ENCODE measurements around the gene GCAT. TPM values are rescaled to one million over a fixed set of nuclear protein-coding genes. Genes with fewer than 3 reads are reported as not detected.
A peak's percentile ranks its signal among the peaks of the same experiment; 100 is the strongest.
"Not testable (repeated sequence)": the region's sequence is repeated elsewhere in the genome, so short reads cannot be mapped to it uniquely, and the experiment has no call there.

The GCAT gene
- total RNA-seq, 1 donor from 2014 or later = 13.4 TPM

- DNase-seq (ENCODE audit: low spot score) = no peak
Measured at GRCh38 chr22:37782340-37783168, 25.2 kb upstream of the GCAT start.

- peak; percentile 68 for DNase-seq (ENCODE audit: low spot score)
Measured at GRCh38 chr22:37784829-37785495, 22.8 kb upstream of the GCAT start.

- DNase-seq (ENCODE audit: low spot score) = no peak
Measured at GRCh38 chr22:37790234-37790633, 17.5 kb upstream of the GCAT start.

GRCh38 chr22:37792494-37792893 is 15.2 kb upstream of the GCAT start:
- no peak for DNase-seq (ENCODE audit: low spot score)

GRCh38 chr22:37794376-37794775 is 13.4 kb upstream of the GCAT start:
- DNase-seq (ENCODE audit: low spot score) = no peak

- no peak for DNase-seq (ENCODE audit: low spot score)
Measured at GRCh38 chr22:37796079-37796478, 11.7 kb upstream of the GCAT start.

- DNase-seq (ENCODE audit: low spot score) = not testable (repeated sequence)
Measured at GRCh38 chr22:37797259-37797658, 10.5 kb upstream of the GCAT start.

GRCh38 chr22:37797874-37798500 is 9.7 kb upstream of the GCAT start:
- DNase-seq (ENCODE audit: low spot score) = no peak

- DNase-seq (ENCODE audit: low spot score) = not testable (repeated sequence)
Measured at GRCh38 chr22:37799979-37800378, 7.8 kb upstream of the GCAT start.

- no peak for DNase-seq (ENCODE audit: low spot score)
Measured at GRCh38 chr22:37801946-37802309, 5.8 kb upstream of the GCAT start.

- peak; percentile 64 for DNase-seq (ENCODE audit: low spot score)
Measured at GRCh38 chr22:37802310-37803194, 5.2 kb upstream of the GCAT start.

- DNase-seq (ENCODE audit: low spot score) = no peak
Measured at GRCh38 chr22:37803195-37803638, 4.5 kb upstream of the GCAT start.

- no peak for DNase-seq (ENCODE audit: low spot score)
Measured at GRCh38 chr22:37803639-37804351, 3.9 kb upstream of the GCAT start.

- no peak for DNase-seq (ENCODE audit: low spot score)
Measured at GRCh38 chr22:37804352-37804880, 3.3 kb upstream of the GCAT start.

GRCh38 chr22:37804881-37805809 is 2.6 kb upstream of the GCAT start:
- DNase-seq (ENCODE audit: low spot score) = peak; percentile 93

- no peak for DNase-seq (ENCODE audit: low spot score)
Measured at GRCh38 chr22:37805810-37806277, 1.9 kb upstream of the GCAT start.

GRCh38 chr22:37806409-37807333 is 1.1 kb upstream of the GCAT start:
- no peak for DNase-seq (ENCODE audit: low spot score)

GRCh38 chr22:37808294-37808657 is 542 bp downstream of the GCAT start:
- no peak for DNase-seq (ENCODE audit: low spot score)
